GM15510 (cell line): ENCODE results near the gene CCDC117.

ENCODE experiments used
- POLR2A ChIP-seq: IDR thresholded peaks from 3 replicates; pipeline ENCODE4 v1.6.1; 2011; ENCODE audit warnings: borderline replicate concordance; ENCODE audit not compliant: insufficient read length; ENCODE audit errors: extremely low read depth

CCDC117 gene

GRCh38 chr22:28759861-28760560, 12.5 kb upstream of the CCDC117 start:
- no peak for TF ChIP-seq POLR2A

- no peak for TF ChIP-seq POLR2A
Measured at GRCh38 chr22:28761449-28761755, 11.1 kb upstream of the CCDC117 start.

- TF ChIP-seq POLR2A: no peak
Measured at GRCh38 chr22:28766628-28767027, 5.9 kb upstream of the CCDC117 start.

- TF ChIP-seq POLR2A: no peak
Measured at GRCh38 chr22:28768701-28769393, 3.6 kb upstream of the CCDC117 start.

GRCh38 chr22:28769394-28770085, 3.0 kb upstream of the CCDC117 start:
- no peak for TF ChIP-seq POLR2A

GRCh38 chr22:28771195-28771791, 1.2 kb upstream of the CCDC117 start:
- no peak for TF ChIP-seq POLR2A

- TF ChIP-seq POLR2A: no peak
Measured at GRCh38 chr22:28773461-28773867, 969 bp downstream of the CCDC117 start.

- TF ChIP-seq POLR2A: no peak
Measured at GRCh38 chr22:28774378-28774777, 1.9 kb downstream of the CCDC117 start.

- TF ChIP-seq POLR2A: no peak
Measured at GRCh38 chr22:28779833-28780232, 7.3 kb downstream of the CCDC117 start.

GRCh38 chr22:28780296-28780695, 7.8 kb downstream of the CCDC117 start:
- TF ChIP-seq POLR2A: no peak

- no peak for TF ChIP-seq POLR2A
Measured at GRCh38 chr22:28783786-28784671, 11.5 kb downstream of the CCDC117 start.

GRCh38 chr22:28788601-28789000, 16.1 kb downstream of the CCDC117 start:
- no peak for TF ChIP-seq POLR2A

GRCh38 chr22:28791124-28791523, 18.6 kb downstream of the CCDC117 start:
- no peak for TF ChIP-seq POLR2A

- no peak for TF ChIP-seq POLR2A
Measured at GRCh38 chr22:28791841-28792490, 19.5 kb downstream of the CCDC117 start.
